SK-N-SH treated with all-trans-retinoic acid at 6 μM for 48 hours (cell line): ENCODE data around the gene GGA1.
A peak's percentile ranks its signal among the peaks of the same experiment; 100 is the strongest.

Experiments used
- ATAC-seq: fragments of 200-7000 bp; cut with Tn5 transposase; 3 replicates; pipeline ENCODE4 v1.9.1; 2020; ENCODE audit warnings: mild to moderate bottlenecking, moderate library complexity
- BACH2 ChIP-seq: fragments of 250-450 bp; sonication (Bioruptor Pico); IDR thresholded peaks from 2 replicates; pipeline ENCODE4 v1.9.0; 2021; ENCODE audit warnings: mild to moderate bottlenecking, borderline replicate concordance
- CREB5 ChIP-seq: fragments of 250-450 bp; sonication (Bioruptor Pico); IDR thresholded peaks from 2 replicates; pipeline ENCODE4 v1.5.1; 2020; ENCODE audit warnings: low read depth, mild to moderate bottlenecking, moderate library complexity
- CSDC2 ChIP-seq: fragments of 250-450 bp; sonication (Bioruptor Pico); IDR thresholded peaks from 2 replicates; pipeline ENCODE4 v1.5.0; 2020; ENCODE audit warnings: mild to moderate bottlenecking, moderate library complexity
- ESRRG ChIP-seq: fragments of 250-450 bp; sonication (Bioruptor Pico); IDR thresholded peaks from 2 replicates; pipeline ENCODE4 v1.6.1; 2021; ENCODE audit warnings: mild to moderate bottlenecking
- GLIS3 ChIP-seq: fragments of 250-450 bp; sonication (Bioruptor Pico); IDR thresholded peaks from 2 replicates; pipeline ENCODE4 v1.5.0; 2020; ENCODE audit warnings: mild to moderate bottlenecking, moderate library complexity
- ISL1 ChIP-seq: fragments of 250-450 bp; sonication (Bioruptor Pico); IDR thresholded peaks from 2 replicates; pipeline ENCODE4 v2.1.2; 2022; ENCODE audit warnings: mild to moderate bottlenecking, moderate library complexity
- OSR1 ChIP-seq: fragments of 250-450 bp; sonication (Bioruptor Pico); IDR thresholded peaks from 2 replicates; pipeline ENCODE4 v1.8.0; 2022; ENCODE audit warnings: moderate library complexity, mild to moderate bottlenecking, inconsistent platforms
- PATZ1 ChIP-seq: fragments of 250-450 bp; sonication (Bioruptor Pico); IDR thresholded peaks from 2 replicates; pipeline ENCODE4 v1.8.0; 2020; ENCODE audit warnings: mild to moderate bottlenecking, moderate library complexity, borderline replicate concordance
- POU6F1 ChIP-seq: fragments of 250-450 bp; sonication (Bioruptor Pico); IDR thresholded peaks from 2 replicates; pipeline ENCODE4 v1.8.0; 2021; ENCODE audit warnings: low read depth, mild to moderate bottlenecking, moderate library complexity, borderline replicate concordance
- PPARA ChIP-seq: fragments of 250-450 bp; sonication (Bioruptor Pico); IDR thresholded peaks from 2 replicates; pipeline ENCODE4 v1.5.0; 2020; ENCODE audit warnings: mild to moderate bottlenecking, borderline replicate concordance
- RARB ChIP-seq: fragments of 250-450 bp; sonication (Bioruptor Pico); IDR thresholded peaks from 2 replicates; pipeline ENCODE4 v1.8.0; 2021; ENCODE audit warnings: mild to moderate bottlenecking, moderate library complexity
- SNAI2 ChIP-seq: fragments of 250-450 bp; sonication (Bioruptor Pico); IDR thresholded peaks from 2 replicates; pipeline ENCODE4 v1.5.0; 2020; ENCODE audit warnings: mild to moderate bottlenecking, moderate library complexity
- TCF4 ChIP-seq: fragments of 250-450 bp; sonication (Bioruptor Pico); IDR thresholded peaks from 2 replicates; pipeline ENCODE4 v1.8.0; 2021; ENCODE audit warnings: mild to moderate bottlenecking, moderate library complexity, borderline replicate concordance
- TOX ChIP-seq: fragments of 250-450 bp; sonication (Bioruptor Pico); IDR thresholded peaks from 2 replicates; pipeline ENCODE4 v1.8.0; 2021; ENCODE audit warnings: mild to moderate bottlenecking, moderate library complexity, borderline replicate concordance
- TSHZ2 ChIP-seq: fragments of 250-450 bp; sonication (Bioruptor Pico); IDR thresholded peaks from 2 replicates; pipeline ENCODE4 v1.5.0; 2020; ENCODE audit warnings: mild to moderate bottlenecking, moderate library complexity
- ZC3H10 ChIP-seq: fragments of 250-450 bp; sonication (Bioruptor Pico); IDR thresholded peaks from 2 replicates; pipeline ENCODE4 v1.5.1; 2021; ENCODE audit warnings: mild to moderate bottlenecking, moderate library complexity
- ZFP3 ChIP-seq: fragments of 250-450 bp; sonication (Bioruptor Pico); IDR thresholded peaks from 2 replicates; pipeline ENCODE4 v1.5.0; 2020; ENCODE audit warnings: mild to moderate bottlenecking, moderate library complexity
- ZFP30 ChIP-seq: fragments of 450-650 bp; formaldehyde crosslinking; IDR thresholded peaks from 2 replicates; pipeline ENCODE4 v1.5.0; 2022; ENCODE audit warnings: mild to moderate bottlenecking, moderate library complexity
- ZNF565 ChIP-seq: fragments of 450-650 bp; formaldehyde crosslinking; conservative IDR thresholded peaks from 2 replicates; pipeline ENCODE4 v1.5.0; 2020; ENCODE audit warnings: low read depth, mild to moderate bottlenecking, moderate library complexity
- ZNF8 ChIP-seq: fragments of 450-650 bp; formaldehyde crosslinking; IDR thresholded peaks from 2 replicates; pipeline ENCODE4 v1.5.0; 2020; ENCODE audit warnings: mild to moderate bottlenecking, moderate library complexity
- TF ChIP-seq, protein P1 (sequence below): fragments of 250-450 bp; sonication (Bioruptor Pico); IDR thresholded peaks from 2 replicates; pipeline ENCODE4 v1.5.1; 2021; ENCODE audit warnings: mild to moderate bottlenecking, moderate library complexity

GGA1 gene

GRCh38 chr22:37570661-37570976 is 38.0 kb upstream of the GGA1 start (continued):
- no peak for TF ChIP-seq ZNF565 (CRISPR knock-in tag)

GRCh38 chr22:37571258-37571991 is 37.2 kb upstream of the GGA1 start:
- TF ChIP-seq PATZ1 (CRISPR knock-in tag) (no peak), ESRRG (CRISPR knock-in tag) (no peak), ZFP30 (no peak), TCF4 (no peak), RARB (CRISPR knock-in tag) (no peak), ZC3H10 (CRISPR knock-in tag) (no peak), PPARA (no peak)
- TF ChIP-seq, protein P1, sequence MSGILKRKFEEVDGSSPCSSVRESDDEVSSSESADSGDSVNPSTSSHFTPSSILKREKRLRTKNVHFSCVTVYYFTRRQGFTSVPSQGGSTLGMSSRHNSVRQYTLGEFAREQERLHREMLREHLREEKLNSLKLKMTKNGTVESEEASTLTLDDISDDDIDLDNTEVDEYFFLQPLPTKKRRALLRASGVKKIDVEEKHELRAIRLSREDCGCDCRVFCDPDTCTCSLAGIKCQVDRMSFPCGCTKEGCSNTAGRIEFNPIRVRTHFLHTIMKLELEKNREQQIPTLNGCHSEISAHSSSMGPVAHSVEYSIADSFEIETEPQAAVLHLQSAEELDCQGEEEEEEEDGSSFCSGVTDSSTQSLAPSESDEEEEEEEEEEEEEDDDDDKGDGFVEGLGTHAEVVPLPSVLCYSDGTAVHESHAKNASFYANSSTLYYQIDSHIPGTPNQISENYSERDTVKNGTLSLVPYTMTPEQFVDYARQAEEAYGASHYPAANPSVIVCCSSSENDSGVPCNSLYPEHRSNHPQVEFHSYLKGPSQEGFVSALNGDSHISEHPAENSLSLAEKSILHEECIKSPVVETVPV (CRISPR knock-in tag), result no peak
- peak; percentile 58 for ATAC-seq

- no peak for TF ChIP-seq CSDC2
- no peak for TF ChIP-seq ZFP3 (CRISPR knock-in tag)
- TF ChIP-seq OSR1 (CRISPR knock-in tag), result no peak
- no peak for TF ChIP-seq GLIS3 (CRISPR knock-in tag)
- TF ChIP-seq BACH2 (CRISPR knock-in tag), result no peak
- no peak for TF ChIP-seq ZNF565 (CRISPR knock-in tag)
- TF ChIP-seq TSHZ2, result no peak
- no peak for TF ChIP-seq POU6F1 (CRISPR knock-in tag)
- no peak for TF ChIP-seq SNAI2
- TF ChIP-seq ISL1 (CRISPR knock-in tag), result no peak
- no peak for TF ChIP-seq ZC3H10 (CRISPR knock-in tag)
- TF ChIP-seq TOX, result no peak
- no peak for TF ChIP-seq ZFP30
- no peak for TF ChIP-seq PPARA
- TF ChIP-seq, all 23 proteins: peak for 0
- ATAC-seq, result no peak
Measured at GRCh38 chr22:37571992-37572373, 36.7 kb upstream of the GGA1 start.

DNA sequence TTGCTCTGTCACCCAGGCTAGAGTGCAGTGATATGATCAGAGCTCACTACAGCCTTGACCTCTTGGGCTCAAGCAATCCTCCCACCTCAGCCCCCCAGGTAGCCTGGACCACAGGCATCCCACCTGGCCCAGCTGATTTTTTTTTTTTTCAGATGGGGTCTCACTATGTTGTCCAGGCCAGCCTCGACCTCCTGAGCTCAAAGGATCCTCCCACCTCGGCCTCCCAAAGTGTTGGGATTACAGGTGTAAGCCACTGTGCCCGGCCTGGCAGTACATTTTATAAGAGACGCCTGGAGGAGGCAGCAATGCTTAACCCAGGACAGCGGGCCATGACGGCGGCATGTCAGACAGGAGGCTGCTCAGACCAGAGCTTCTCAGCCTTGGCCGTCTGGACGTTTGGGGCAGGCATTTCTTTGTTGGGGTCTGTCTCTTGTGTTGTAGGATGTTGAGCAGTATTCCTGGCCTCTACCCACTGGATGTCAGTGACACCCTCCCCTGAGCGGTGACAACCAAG is 33.1 kb upstream of the GGA1 start:
- no peak for TF ChIP-seq ZFP3 (CRISPR knock-in tag)
- TF ChIP-seq CSDC2, result no peak
- no peak for TF ChIP-seq ISL1 (CRISPR knock-in tag)
- TF ChIP-seq ZNF8 (CRISPR knock-in tag), result no peak
- no peak for TF ChIP-seq CREB5
- TF ChIP-seq TCF4, result no peak
- TF ChIP-seq, protein P1 (CRISPR knock-in tag), result no peak
- TF ChIP-seq RARB (CRISPR knock-in tag), result no peak
- no peak for TF ChIP-seq GLIS3 (CRISPR knock-in tag)
- no peak for TF ChIP-seq PATZ1 (CRISPR knock-in tag)
- no peak for TF ChIP-seq ZFP30
- TF ChIP-seq ZNF565 (CRISPR knock-in tag), result no peak
- TF ChIP-seq BACH2 (CRISPR knock-in tag), result no peak
- TF ChIP-seq PPARA, result no peak
- ATAC-seq, result no peak
